Measurements from ENCODE around the gene WDR1. TPM values are rescaled to one million over a fixed set of nuclear protein-coding genes. Genes with fewer than 3 reads are reported as not detected.

WDR1 gene
- total RNA-seq, 1 experiment from 2014 or later, result 223 TPM

GRCh38 chr4:10031668-10032590 lies 84.7 kb downstream of the WDR1 start (continued):
- TF ChIP-seq YY1 (IDR thresholded peaks at IDR 0.05; ENCODE audit: extremely low read depth, insufficient replicate concordance, low read depth, low read length) (no peak), CBX3 (IDR thresholded peaks at IDR 0.05; ENCODE audit: low read depth) (no peak), EGR1 (IDR thresholded peaks at IDR 0.05; ENCODE audit: low read depth) (no peak), ZNF274 (IDR thresholded peaks at IDR 0.05; ENCODE audit: low read depth, low read length) (no peak), RAD21 (IDR thresholded peaks at IDR 0.05; ENCODE audit: low read depth) (no peak), SRF (IDR thresholded peaks at IDR 0.05; ENCODE audit: low read depth) (no peak), POLR2A (IDR thresholded peaks at IDR 0.05; ENCODE audit: borderline replicate concordance, extremely low read depth, insufficient read depth, insufficient read length) (no peak), ELF1 (IDR thresholded peaks at IDR 0.05; ENCODE audit: borderline replicate concordance, low read depth) (no peak), CEBPB (IDR thresholded peaks at IDR 0.05; ENCODE audit: low read depth) (no peak), EZH2 (IDR thresholded peaks at IDR 0.05) (no peak), SP1 (IDR thresholded peaks at IDR 0.05; ENCODE audit: low read depth) (no peak)
- TF ChIP-seq, protein P1, sequence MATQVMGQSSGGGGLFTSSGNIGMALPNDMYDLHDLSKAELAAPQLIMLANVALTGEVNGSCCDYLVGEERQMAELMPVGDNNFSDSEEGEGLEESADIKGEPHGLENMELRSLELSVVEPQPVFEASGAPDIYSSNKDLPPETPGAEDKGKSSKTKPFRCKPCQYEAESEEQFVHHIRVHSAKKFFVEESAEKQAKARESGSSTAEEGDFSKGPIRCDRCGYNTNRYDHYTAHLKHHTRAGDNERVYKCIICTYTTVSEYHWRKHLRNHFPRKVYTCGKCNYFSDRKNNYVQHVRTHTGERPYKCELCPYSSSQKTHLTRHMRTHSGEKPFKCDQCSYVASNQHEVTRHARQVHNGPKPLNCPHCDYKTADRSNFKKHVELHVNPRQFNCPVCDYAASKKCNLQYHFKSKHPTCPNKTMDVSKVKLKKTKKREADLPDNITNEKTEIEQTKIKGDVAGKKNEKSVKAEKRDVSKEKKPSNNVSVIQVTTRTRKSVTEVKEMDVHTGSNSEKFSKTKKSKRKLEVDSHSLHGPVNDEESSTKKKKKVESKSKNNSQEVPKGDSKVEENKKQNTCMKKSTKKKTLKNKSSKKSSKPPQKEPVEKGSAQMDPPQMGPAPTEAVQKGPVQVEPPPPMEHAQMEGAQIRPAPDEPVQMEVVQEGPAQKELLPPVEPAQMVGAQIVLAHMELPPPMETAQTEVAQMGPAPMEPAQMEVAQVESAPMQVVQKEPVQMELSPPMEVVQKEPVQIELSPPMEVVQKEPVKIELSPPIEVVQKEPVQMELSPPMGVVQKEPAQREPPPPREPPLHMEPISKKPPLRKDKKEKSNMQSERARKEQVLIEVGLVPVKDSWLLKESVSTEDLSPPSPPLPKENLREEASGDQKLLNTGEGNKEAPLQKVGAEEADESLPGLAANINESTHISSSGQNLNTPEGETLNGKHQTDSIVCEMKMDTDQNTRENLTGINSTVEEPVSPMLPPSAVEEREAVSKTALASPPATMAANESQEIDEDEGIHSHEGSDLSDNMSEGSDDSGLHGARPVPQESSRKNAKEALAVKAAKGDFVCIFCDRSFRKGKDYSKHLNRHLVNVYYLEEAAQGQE (IDR thresholded peaks at IDR 0.05; ENCODE audit: low read depth), result no peak
- TF ChIP-seq, protein P2, sequence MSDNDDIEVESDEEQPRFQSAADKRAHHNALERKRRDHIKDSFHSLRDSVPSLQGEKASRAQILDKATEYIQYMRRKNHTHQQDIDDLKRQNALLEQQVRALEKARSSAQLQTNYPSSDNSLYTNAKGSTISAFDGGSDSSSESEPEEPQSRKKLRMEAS (IDR thresholded peaks at IDR 0.05), result no peak
